GM12892 (cell line): ENCODE measurements around the gene TMEM179.

Source experiments
- POLR2A ChIP-seq: IDR thresholded peaks from 2 replicates; pipeline ENCODE4 v1.6.1; 2011; ENCODE audit warnings: low read depth, low read length, control low read depth
- POLR2AphosphoS5 ChIP-seq: IDR thresholded peaks from 2 replicates; pipeline ENCODE4 v1.6.1; 2011; ENCODE audit warnings: low read depth, low read length, control low read depth
- TAF1 ChIP-seq: IDR thresholded peaks from 2 replicates; pipeline ENCODE4 v1.6.1; 2011; ENCODE audit warnings: low read depth, mild to moderate bottlenecking, control low read depth, low read length, borderline replicate concordance

- TF ChIP-seq POLR2A: no peak
- no peak for TF ChIP-seq POLR2AphosphoS5
- no peak for TF ChIP-seq TAF1
Measured at GRCh38 chr14:104577426-104577825, 27.1 kb downstream of the TMEM179 start.
